Measurements from ENCODE around the gene VPS37B. TPM values are rescaled to one million over a fixed set of nuclear protein-coding genes. Genes with fewer than 3 reads are reported as not detected.

The VPS37B gene
- total RNA-seq, 4 donors from 2014 or later = 4.8 to 8.2 (median 7.6) TPM

GRCh38 chr12:122869207-122869973, 26.5 kb downstream of the VPS37B start:
- Histone ChIP-seq H3K9me3 (no peaks in the 10 kb centered on the region), H3K27me3 (no peaks in the 10 kb centered on the region), H3K27ac (peak overlapping the region in 1 of 4 donors; percentile 87), H3K36me3 (peaks cover 0 to 4% of the 10 kb centered on the region in 2 donors), H3K4me1 (peaks cover 47 to 81% of the 10 kb centered on the region in 2 donors), H3K4me3 (no peak overlapping the region)
- ATAC-seq (no peak), DNase-seq (no peak)
- in situ Hi-C loops (cut with MboI; ENCODE audit: low sequenced_read_pairs in 4 of 4) = no loop called here
- intact Hi-C loops (cut with DNase I; ENCODE audit: low total_unique reads) = no loop called here
- TF ChIP-seq POLR2A (IDR thresholded peaks at IDR 0.05) = no peak
- TF ChIP-seq, protein P1, sequence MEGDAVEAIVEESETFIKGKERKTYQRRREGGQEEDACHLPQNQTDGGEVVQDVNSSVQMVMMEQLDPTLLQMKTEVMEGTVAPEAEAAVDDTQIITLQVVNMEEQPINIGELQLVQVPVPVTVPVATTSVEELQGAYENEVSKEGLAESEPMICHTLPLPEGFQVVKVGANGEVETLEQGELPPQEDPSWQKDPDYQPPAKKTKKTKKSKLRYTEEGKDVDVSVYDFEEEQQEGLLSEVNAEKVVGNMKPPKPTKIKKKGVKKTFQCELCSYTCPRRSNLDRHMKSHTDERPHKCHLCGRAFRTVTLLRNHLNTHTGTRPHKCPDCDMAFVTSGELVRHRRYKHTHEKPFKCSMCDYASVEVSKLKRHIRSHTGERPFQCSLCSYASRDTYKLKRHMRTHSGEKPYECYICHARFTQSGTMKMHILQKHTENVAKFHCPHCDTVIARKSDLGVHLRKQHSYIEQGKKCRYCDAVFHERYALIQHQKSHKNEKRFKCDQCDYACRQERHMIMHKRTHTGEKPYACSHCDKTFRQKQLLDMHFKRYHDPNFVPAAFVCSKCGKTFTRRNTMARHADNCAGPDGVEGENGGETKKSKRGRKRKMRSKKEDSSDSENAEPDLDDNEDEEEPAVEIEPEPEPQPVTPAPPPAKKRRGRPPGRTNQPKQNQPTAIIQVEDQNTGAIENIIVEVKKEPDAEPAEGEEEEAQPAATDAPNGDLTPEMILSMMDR (IDR thresholded peaks at IDR 0.05 in 4 of 5, conservative IDR thresholded peaks at IDR 0.05 in 1 of 5) = no peak

GRCh38 chr12:122868471-122869177, 27.3 kb downstream of the VPS37B start:
- H3K36me3 ChIP-seq = peaks cover 0 to 4% of the 10 kb centered on the region in 2 donors
- H3K27ac ChIP-seq = peak overlapping the region; percentile 53 to 71 (median 61)
- TF ChIP-seq, protein P1 (IDR thresholded peaks at IDR 0.05 in 4 of 5, conservative IDR thresholded peaks at IDR 0.05 in 1 of 5) = no peak
- no peak for TF ChIP-seq POLR2A (IDR thresholded peaks at IDR 0.05)
- no peaks in the 10 kb centered on the region for H3K27me3 ChIP-seq
- H3K9me3 ChIP-seq = no peaks in the 10 kb centered on the region
- in situ Hi-C loops (cut with MboI; ENCODE audit: low sequenced_read_pairs in 4 of 4) (no loop called here), intact Hi-C loops (cut with DNase I; ENCODE audit: low total_unique reads) (no loop called here)
- ATAC-seq (no peak), DNase-seq (no peak)
- no peak overlapping the region for H3K4me3 ChIP-seq
- H3K4me1 ChIP-seq = peaks cover 47 to 73% of the 10 kb centered on the region in 2 donors

DNA sequence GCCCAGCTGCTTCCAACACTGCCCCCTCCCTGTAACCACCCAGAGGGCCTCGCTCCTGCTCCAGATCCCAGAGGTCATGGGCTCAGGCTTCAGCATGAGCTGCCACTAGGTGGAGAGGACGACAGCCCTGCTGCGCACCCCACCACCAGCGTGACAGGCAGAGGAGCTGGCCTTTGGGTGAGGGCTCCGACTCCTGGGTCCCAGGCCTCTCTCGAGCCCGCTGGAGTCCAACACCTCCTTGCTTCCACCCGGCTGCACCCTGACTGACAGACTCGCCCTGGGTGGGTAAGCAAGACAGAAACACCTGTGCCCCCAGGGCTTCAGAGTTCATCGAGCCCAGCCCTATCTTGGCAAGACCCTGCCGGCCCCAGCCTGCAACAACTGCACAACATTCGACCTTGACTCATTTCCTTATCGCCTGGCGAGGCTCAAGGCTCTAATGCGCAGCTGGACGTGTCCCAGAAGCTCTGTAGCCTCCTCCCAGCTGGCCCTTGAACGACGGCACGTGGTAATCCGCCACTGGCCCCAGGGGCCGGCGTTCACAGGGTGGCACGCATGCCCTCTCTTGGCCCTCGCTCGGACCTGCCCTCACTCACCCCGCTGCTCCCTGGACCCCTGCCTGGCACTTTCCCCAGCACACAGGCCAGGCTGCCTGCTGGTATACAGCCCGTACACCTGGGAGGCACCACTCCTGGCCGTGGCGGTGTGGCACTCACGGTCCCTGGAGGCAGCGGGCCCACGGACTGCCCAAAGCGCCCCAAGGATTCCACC, 28.0 kb downstream of the VPS37B start:
- Histone ChIP-seq H3K36me3 (peaks cover 0 to 4% of the 10 kb centered on the region in 2 donors), H3K27me3 (no peaks in the 10 kb centered on the region), H3K4me1 (peaks cover 42 to 67% of the 10 kb centered on the region in 2 donors), H3K4me3 (no peak overlapping the region), H3K27ac (peak overlapping the region; percentile 53 to 71 (median 61)), H3K9me3 (no peaks in the 10 kb centered on the region)
- DNase-seq = no peak
- ATAC-seq = peak; percentile 24 to 25
- no peak for TF ChIP-seq POLR2A (IDR thresholded peaks at IDR 0.05)
- TF ChIP-seq, protein P1 (IDR thresholded peaks at IDR 0.05 in 4 of 5, conservative IDR thresholded peaks at IDR 0.05 in 1 of 5) = peak; percentile 20 to 52 (median 27)
- intact Hi-C loops (cut with DNase I; ENCODE audit: low total_unique reads) = no loop called here
- in situ Hi-C loops (cut with MboI; ENCODE audit: low sequenced_read_pairs in 4 of 4) = no loop called here

GRCh38 chr12:122866950-122867607, 28.8 kb downstream of the VPS37B start:
- peak; percentile 42 to 43 for ATAC-seq
- in situ Hi-C loops (cut with MboI; ENCODE audit: low sequenced_read_pairs in 4 of 4) = no loop called here

More at GRCh38 chr12:122866950-122867607, 28.8 kb downstream of the VPS37B start:
- Histone ChIP-seq H3K36me3 (peaks cover 0 to 4% of the 10 kb centered on the region in 2 donors), H3K9me3 (no peaks in the 10 kb centered on the region), H3K4me1 (peaks cover 34 to 59% of the 10 kb centered on the region in 2 donors), H3K4me3 (no peak overlapping the region), H3K27me3 (no peaks in the 10 kb centered on the region), H3K27ac (peak overlapping the region; percentile 53 to 71 (median 61))
- DNase-seq = no peak
- intact Hi-C loops (cut with DNase I; ENCODE audit: low total_unique reads) = no loop called here
- TF ChIP-seq POLR2A (IDR thresholded peaks at IDR 0.05) = no peak
- TF ChIP-seq, protein P1 (IDR thresholded peaks at IDR 0.05 in 4 of 5, conservative IDR thresholded peaks at IDR 0.05 in 1 of 5) = no peak
